ENCODE data around the gene MEX3A. TPM values are rescaled to one million over a fixed set of nuclear protein-coding genes. Genes with fewer than 3 reads are reported as not detected.
"Not testable (repeated sequence)": the region's sequence is repeated elsewhere in the genome, so short reads cannot be mapped to it uniquely, and the experiment has no call there.

MEX3A gene
- 0.13 and 1.1 TPM in 2 replicates for total RNA-seq (2014; rRNA removed; shearing (Covaris generic))

- Histone ChIP-seq H3K27me3 (replicated peaks) (no peaks in the 10 kb centered on the region), H3K27ac (no peak within 1 kb of the TSS), H3K4me1 (replicated peaks) (peaks cover 24% of the 10 kb centered on the region), H3K4me3 (peak within 1 kb of the TSS; percentile 65), H3K36me3 (no peaks in the 10 kb centered on the region), H3K9me3 (replicated peaks) (no peaks in the 10 kb centered on the region)
- peak; percentile 65 to 79 for DNase-seq (ENCODE audit: low read depth in 1 of 2, low spot score in 2 of 2)
Observed at GRCh38 chr1:156082309-156083091, at the start of gene MEX3A. MEX3A (minus strand) TSS chr1:156082465; CDS start chr1:156081998, 467 bp downstream.

GRCh38 chr1:156130578-156130942 lies 48.3 kb upstream of the MEX3A start:
- no peaks in the 10 kb centered on the region for H3K27me3 ChIP-seq (replicated peaks)
- H3K4me1 ChIP-seq (replicated peaks): peaks cover 52% of the 10 kb centered on the region
- peaks cover 84% of the 10 kb centered on the region for H3K36me3 ChIP-seq
- no peaks in the 10 kb centered on the region for H3K9me3 ChIP-seq (replicated peaks)
- no peak overlapping the region for H3K4me3 ChIP-seq
- no peak for DNase-seq (ENCODE audit: low read depth in 1 of 2, low spot score in 2 of 2)
- peak overlapping the region; percentile 32; the same call in 1 of the 2 replicates for H3K27ac ChIP-seq

- peaks cover 58% of the 10 kb centered on the region for H3K4me1 ChIP-seq (replicated peaks)
- DNase-seq (ENCODE audit: low read depth in 1 of 2, low spot score in 2 of 2): peak; percentile 98 to 100
- no peaks in the 10 kb centered on the region for H3K9me3 ChIP-seq (replicated peaks)
- peaks cover 84% of the 10 kb centered on the region for H3K36me3 ChIP-seq
- no peaks in the 10 kb centered on the region for H3K27me3 ChIP-seq (replicated peaks)
- H3K27ac ChIP-seq: peak overlapping the region; percentile 90
- H3K4me3 ChIP-seq: no peak overlapping the region
Observed at GRCh38 chr1:156129687-156130577, 47.7 kb upstream of the MEX3A start.

DNA sequence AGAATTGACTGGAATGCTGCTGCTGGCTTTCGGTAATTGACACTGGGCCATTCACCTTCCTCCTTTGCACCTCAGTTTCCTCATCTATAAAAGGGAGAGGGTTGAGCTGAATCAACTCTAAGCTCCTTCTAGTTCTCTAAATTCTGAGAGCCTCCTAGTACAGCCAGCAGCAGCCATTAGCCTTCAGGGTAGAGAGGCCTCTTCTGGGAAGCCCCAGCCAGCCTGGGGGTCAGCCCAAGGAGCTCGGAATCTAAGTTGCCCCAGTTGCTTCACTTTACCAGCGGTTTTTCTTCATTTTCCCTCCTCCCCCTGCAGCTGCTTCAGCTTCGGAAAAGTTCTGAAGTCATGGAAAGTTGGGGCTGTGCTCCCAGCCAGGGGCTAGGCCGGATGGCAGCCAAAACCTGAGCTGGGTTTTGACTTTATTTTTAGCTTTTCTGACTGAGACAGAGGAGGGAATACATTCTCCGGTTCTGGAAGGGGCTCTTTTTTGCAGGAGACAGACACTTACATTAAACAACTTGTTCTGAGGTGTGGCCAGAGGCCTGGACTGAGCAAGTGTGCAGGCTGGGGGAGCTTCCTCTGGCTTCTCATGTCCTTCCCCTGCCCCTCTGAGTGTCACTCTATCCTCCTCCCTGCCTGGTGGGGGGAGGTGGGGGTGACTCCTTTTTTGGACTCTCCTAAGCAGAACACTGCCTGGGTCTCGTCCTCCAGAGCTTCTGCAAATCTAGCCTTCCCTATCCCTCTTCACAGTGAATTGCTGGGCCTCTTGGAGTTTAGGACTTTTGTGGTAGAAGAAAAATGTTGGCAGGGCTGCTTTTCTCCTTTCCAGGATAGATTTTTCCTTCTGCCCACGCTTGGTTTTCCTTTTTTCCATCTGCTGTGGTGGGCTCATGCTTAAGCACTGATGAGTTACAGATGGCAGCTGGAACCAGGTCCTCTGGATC lies 46.7 kb upstream of the MEX3A start:
- H3K36me3 ChIP-seq: peaks cover 81% of the 10 kb centered on the region
- DNase-seq (ENCODE audit: low read depth in 1 of 2, low spot score in 2 of 2): peak in 1 of 2 experiments; percentile 42

GRCh38 chr1:156128308-156128653 lies 46.0 kb upstream of the MEX3A start:
- H3K4me1 ChIP-seq (replicated peaks): peaks cover 75% of the 10 kb centered on the region

More for the DNA sequence above, 46.7 kb upstream of the MEX3A start:
- H3K9me3 ChIP-seq (replicated peaks): no peaks in the 10 kb centered on the region
- peaks cover 68% of the 10 kb centered on the region for H3K4me1 ChIP-seq (replicated peaks)
- H3K27ac ChIP-seq: peak overlapping the region; percentile 90
- no peak overlapping the region for H3K4me3 ChIP-seq
- H3K27me3 ChIP-seq (replicated peaks): no peaks in the 10 kb centered on the region

DNA sequence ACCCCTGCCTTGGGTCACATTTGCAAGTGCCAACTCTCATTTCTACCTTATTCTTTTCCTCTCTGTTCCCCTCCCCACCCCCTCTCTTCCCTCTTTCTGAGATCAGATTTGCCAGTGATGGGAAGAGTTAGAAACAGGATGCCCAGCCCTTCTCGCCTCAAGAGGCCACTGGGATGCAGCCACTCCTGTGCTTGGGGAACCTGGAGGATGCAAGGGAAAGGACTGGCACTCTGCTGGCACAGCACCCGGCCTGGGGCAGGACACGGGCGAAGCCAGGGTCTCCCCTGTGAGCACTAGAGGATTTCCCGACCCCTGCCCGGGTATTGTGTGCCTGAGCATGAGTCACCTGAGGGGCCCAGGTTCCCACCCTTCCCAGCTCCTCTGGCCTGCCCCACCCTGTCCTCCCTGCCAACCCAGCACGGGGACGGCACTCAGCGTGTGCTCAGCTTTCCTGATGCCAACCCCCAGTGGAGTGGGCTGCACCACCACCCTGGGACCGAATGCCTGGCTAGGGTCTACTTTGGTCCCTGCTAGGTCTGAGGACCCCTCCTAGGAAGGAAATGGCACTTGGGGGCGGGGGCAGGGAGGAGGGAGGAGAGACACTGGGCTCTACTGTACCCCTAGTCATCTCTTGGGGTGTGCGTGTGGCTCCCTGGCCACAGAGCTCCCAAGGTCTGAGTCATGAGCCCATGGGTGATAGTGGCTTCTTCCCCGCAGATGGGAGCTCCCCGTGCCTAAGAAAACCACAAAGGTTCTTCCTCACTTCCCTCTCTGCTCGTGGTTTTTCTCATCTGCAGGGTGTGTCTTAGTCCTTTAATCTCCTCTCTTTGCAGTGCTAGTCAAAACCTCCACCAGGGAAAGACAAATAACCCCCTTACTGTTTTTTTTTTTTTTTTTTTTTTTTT lies 44.6 kb upstream of the MEX3A start:
- peak; percentile 89 to 91 for DNase-seq (ENCODE audit: low read depth in 1 of 2, low spot score in 2 of 2)
- Histone ChIP-seq H3K9me3 (replicated peaks) (no peaks in the 10 kb centered on the region), H3K27ac (peak overlapping the region; percentile 96), H3K4me1 (replicated peaks) (peaks cover 89% of the 10 kb centered on the region), H3K36me3 (peaks cover 73% of the 10 kb centered on the region), H3K4me3 (no peak overlapping the region), H3K27me3 (replicated peaks) (no peaks in the 10 kb centered on the region)

More at GRCh38 chr1:156128308-156128653, 46.0 kb upstream of the MEX3A start:
- Histone ChIP-seq H3K36me3 (peaks cover 75% of the 10 kb centered on the region), H3K27ac (peak overlapping the region; percentile 90), H3K27me3 (replicated peaks) (no peaks in the 10 kb centered on the region), H3K9me3 (replicated peaks) (no peaks in the 10 kb centered on the region), H3K4me3 (no peak overlapping the region)
- no peak for DNase-seq (ENCODE audit: low read depth in 1 of 2, low spot score in 2 of 2)

- no peak overlapping the region for H3K4me3 ChIP-seq
- peaks cover 96% of the 10 kb centered on the region for H3K4me1 ChIP-seq (replicated peaks)
- DNase-seq (ENCODE audit: low read depth in 1 of 2, low spot score in 2 of 2): peak; percentile 98
- H3K36me3 ChIP-seq: peaks cover 71% of the 10 kb centered on the region
- H3K27me3 ChIP-seq (replicated peaks): no peaks in the 10 kb centered on the region
- peak overlapping the region; percentile 96 for H3K27ac ChIP-seq
- no peaks in the 10 kb centered on the region for H3K9me3 ChIP-seq (replicated peaks)
Observed at GRCh38 chr1:156126043-156126629, 43.9 kb upstream of the MEX3A start.

GRCh38 chr1:156125544-156125943 lies 43.3 kb upstream of the MEX3A start:
- not testable (repeated sequence) for H3K27me3 ChIP-seq (replicated peaks); H3K4me3 ChIP-seq; DNase-seq (ENCODE audit: low read depth in 1 of 2, low spot score in 2 of 2); H3K9me3 ChIP-seq (replicated peaks)
- peak overlapping the region; percentile 96 for H3K27ac ChIP-seq
- H3K4me1 ChIP-seq (replicated peaks): peaks cover 100% of the 10 kb centered on the region
- H3K36me3 ChIP-seq: peaks cover 69% of the 10 kb centered on the region

GRCh38 chr1:156124557-156125483 lies 42.6 kb upstream of the MEX3A start:
- no peak for DNase-seq (ENCODE audit: low read depth in 1 of 2, low spot score in 2 of 2)
- peaks cover 72% of the 10 kb centered on the region for H3K36me3 ChIP-seq
- H3K9me3 ChIP-seq (replicated peaks): no peaks in the 10 kb centered on the region
- H3K4me1 ChIP-seq (replicated peaks): peaks cover 100% of the 10 kb centered on the region
- H3K27ac ChIP-seq: peak overlapping the region; percentile 96
- H3K27me3 ChIP-seq (replicated peaks): no peaks in the 10 kb centered on the region
- no peak overlapping the region for H3K4me3 ChIP-seq

- H3K27me3 ChIP-seq (replicated peaks): no peaks in the 10 kb centered on the region
- H3K36me3 ChIP-seq: peaks cover 67% of the 10 kb centered on the region
- H3K4me1 ChIP-seq (replicated peaks): peaks cover 100% of the 10 kb centered on the region
- H3K4me3 ChIP-seq: no peak overlapping the region
- H3K9me3 ChIP-seq (replicated peaks): no peaks in the 10 kb centered on the region
- peak; percentile 96 to 97 for DNase-seq (ENCODE audit: low read depth in 1 of 2, low spot score in 2 of 2)
- peak overlapping the region; percentile 96 for H3K27ac ChIP-seq
Observed at GRCh38 chr1:156123356-156124196, 41.3 kb upstream of the MEX3A start.

Data from SJSA1 (cell line).